Stimulated activated CD8-positive, alpha-beta memory T cell treated with anti-CD3 and anti-CD28 coated beads, Interleukin-12 subunit alpha, Interleukin-12 subunit beta, amount 100 ng/mL, for 24 hours (primary cell): ENCODE measurements around the gene TTC7B.

Experiments
- DNase-seq: peaks from one replicate; pipeline ENCODE4 v3.0.0-alpha.2; 2020; ENCODE audit errors: extremely low read depth

TTC7B gene

DNA sequence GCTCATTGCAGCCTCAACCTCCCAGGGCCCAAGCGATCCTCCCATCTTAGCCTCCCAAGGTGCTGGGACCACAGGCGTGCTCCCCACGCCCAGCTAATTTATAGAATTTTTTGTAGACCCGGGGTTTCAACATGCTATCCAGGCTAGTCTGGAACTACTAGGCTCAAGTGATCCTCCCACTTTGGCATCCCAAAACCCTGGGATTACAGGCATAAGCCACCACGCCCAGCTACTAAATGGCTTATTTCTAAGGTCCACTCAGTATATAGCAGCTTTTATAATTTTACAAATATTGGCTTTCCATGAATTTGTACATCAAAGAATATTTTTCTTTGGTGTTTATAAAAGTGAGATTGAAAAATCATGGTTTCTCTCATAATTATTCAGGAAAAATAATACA, 167.8 kb downstream of the TTC7B start:
- DNase-seq: no peak

- no peak for DNase-seq
Measured at GRCh38 chr14:90647473-90648005, 168.7 kb downstream of the TTC7B start.

DNA sequence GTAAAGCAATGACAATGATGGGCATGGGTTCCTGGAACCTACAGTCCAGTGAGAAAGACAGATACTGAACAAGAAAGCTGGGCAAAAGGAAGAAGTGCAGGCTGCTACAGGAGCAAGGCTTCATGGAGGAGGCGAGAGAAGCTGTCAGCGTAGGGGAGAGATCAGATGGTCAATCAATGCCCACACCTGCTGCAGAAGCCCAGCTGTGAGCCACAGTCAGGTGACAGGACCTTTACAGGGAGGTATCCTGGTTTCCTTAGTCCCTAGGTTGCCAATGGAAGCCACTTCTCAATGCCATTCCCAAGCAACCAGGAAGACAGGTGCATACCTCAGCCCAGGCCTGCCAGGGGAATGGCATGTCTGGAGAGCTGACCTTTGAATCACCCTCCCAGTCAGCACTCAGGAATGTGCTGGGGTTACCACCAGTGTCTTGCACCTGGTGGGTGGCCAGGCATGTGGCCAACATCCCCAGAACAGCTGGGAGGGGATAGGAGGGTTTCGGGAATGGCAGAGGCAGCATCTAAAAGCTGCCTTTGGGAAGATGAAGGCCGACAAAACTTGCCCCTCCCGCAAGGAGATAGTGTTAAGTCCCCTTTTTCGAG, 170.3 kb downstream of the TTC7B start:
- no peak for DNase-seq

DNA sequence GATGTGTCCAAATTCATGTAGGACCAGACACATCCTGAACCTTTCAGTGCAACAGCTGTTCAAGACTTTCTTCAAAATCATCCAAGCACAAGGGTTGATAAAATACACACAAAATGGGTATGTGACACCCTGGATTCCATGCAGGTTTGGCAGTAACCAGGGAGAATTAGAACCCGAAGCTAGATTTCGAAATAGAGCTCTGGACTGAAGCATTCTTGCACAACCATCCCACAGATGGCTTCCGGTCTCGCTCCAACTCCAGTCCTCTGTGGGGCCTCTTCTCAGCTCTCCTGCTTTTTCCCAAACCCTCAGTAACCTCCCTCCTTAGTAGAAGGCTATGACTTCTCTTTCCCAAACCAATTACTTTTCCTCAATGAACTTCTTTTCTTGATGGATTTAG, 171.3 kb downstream of the TTC7B start:
- no peak for DNase-seq

DNA sequence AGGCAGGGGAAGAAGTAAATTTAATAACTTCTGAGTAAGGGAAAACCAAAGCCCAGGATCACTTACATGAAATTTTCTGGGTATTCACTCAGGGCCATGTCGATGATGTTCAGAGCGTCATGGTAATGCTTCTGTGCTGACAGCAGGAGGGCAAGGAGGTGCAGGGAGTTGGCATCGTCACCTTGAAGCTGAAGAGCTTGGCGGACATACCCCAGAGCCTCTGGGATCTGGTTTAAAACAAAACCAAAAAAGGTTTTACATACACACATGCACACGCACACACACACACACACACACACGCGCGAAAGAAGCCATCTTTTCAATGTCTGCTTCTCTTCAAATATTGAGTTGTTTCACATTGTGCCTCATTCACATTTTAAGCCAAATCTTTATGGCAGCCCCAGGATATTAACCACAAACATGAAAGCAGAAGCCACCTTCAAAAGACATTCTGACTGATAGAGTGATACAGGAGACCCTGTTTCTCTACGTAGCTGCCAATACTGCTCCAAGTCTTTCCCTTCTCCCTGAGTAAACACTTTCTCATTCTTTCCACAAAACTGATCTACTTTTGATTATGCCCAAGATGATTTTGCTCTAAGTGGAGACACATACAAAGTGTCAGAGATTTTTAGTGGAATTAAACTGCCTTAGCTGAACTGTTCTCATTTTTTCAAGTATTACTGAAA, 172.1 kb downstream of the TTC7B start:
- DNase-seq: no peak

- no peak for DNase-seq
Measured at GRCh38 chr14:90642244-90642717, 173.9 kb downstream of the TTC7B start.

DNA sequence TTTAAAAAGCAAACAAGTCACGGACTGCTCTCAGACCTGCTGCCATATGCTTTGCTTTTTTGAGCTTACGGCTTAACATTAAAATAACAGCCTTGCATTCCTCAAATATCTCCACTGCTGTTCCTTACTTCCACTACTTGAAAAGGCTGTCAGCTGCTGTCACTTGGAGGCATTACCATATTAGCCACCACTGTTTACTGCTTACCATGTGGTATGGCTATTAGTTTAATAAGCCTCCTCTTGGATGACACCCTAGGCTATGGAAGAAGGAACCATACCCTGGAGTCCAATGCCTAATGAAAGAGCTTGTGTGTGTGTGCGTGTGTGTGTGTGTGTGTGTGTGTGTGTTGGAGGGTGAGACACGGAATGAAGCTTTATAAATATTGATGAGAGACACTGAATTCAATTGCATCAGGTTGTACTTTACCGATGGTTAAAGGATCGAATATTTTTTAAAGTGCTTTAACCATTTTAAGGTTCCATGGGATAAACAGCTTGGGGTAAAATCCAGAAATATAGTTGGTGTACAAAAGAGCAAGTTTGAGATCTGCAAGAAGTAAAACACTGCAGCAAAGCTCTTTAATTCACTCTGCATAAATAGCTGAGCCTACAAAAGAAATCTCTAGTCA, 174.5 kb downstream of the TTC7B start:
- no peak for DNase-seq

- no peak for DNase-seq
Measured at GRCh38 chr14:90641168-90641567, 175.1 kb downstream of the TTC7B start.

GRCh38 chr14:90639641-90640040, 176.6 kb downstream of the TTC7B start:
- no peak for DNase-seq

GRCh38 chr14:90632871-90633270, 183.4 kb downstream of the TTC7B start:
- no peak for DNase-seq

DNA sequence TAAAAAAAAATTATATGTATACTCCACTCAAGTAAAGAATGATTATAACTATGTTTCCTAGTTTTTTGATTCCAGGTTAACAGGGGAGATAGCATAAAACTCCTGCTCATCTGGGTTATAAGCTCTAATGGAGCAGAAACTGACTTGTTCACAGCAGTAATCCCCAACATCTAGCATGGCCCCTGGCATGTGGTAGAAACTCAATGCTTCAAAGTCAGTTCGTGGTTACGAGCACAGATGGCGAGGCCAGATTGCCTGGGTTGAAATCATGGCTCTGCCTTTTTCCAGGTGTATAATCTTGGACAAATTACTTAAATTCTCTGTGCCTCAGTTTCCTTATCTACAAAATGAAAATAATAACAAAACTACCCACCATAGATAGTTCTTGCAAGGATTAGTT, 183.8 kb downstream of the TTC7B start:
- no peak for DNase-seq

- no peak for DNase-seq
Measured at GRCh38 chr14:90630171-90630806, 185.9 kb downstream of the TTC7B start.

GRCh38 chr14:90629471-90629870, 186.8 kb downstream of the TTC7B start:
- no peak for DNase-seq

GRCh38 chr14:90628825-90629224, 187.4 kb downstream of the TTC7B start:
- DNase-seq: no peak

DNA sequence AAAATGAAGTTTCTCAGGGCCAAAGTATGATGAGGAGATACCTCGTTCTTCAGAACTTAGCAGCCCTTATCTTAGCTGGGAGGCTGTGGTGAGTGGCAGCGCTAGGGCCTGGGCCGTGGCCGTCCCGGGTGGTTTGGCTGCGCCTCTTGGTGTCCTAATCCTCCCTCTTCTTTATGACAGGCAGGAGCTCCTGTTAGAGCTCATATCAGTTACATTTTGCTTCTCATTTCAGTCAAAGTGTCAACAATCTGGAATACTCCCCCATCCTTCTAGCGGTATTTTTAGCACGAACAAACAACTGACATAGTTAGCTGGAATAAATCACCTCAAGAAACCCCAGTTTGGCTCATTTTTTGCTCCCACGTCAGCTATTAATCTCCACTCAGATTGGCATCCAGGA, 188.8 kb downstream of the TTC7B start:
- no peak for DNase-seq

DNA sequence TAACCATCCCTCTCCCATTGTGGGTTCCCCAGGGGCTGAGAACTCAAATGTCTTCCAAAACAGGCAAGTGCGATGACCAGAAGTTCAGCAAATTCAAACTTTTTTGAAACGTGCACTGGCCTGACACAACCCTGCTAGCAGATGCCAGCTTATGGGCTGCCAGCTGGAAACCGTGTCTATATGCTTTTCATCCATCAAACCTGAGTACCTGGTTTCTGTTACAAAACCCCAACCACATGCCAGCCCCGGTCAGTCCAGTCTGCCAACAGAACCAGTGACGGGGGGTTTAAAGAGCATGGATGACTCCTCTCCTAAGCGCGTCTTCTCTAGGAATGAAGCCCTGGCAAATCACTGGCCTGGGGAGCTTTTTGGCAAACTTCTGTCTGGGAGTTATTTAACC, 189.7 kb downstream of the TTC7B start:
- DNase-seq: no peak

GRCh38 chr14:90625445-90625844, 190.8 kb downstream of the TTC7B start:
- no peak for DNase-seq

GRCh38 chr14:90624732-90625400, 191.4 kb downstream of the TTC7B start:
- DNase-seq: no peak

DNA sequence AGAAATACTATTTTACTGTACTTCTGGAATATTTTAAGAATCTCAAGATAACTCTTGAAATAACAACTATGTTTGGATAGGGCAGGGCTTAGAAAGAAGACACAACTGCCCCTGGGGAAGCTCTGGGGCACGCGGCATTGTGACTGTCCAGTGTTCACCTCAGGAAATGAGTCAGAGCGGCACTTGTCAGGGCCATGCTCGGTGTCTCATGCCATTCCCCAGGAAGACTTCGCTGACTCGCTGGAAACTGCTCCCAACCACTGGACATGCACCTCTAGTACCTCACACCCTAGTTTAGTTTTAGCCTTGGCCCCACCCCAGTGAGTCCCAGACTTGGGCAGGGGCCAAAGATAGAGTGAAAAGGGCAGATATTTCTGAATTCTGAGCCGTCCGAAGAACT, 192.0 kb downstream of the TTC7B start:
- DNase-seq: no peak

DNA sequence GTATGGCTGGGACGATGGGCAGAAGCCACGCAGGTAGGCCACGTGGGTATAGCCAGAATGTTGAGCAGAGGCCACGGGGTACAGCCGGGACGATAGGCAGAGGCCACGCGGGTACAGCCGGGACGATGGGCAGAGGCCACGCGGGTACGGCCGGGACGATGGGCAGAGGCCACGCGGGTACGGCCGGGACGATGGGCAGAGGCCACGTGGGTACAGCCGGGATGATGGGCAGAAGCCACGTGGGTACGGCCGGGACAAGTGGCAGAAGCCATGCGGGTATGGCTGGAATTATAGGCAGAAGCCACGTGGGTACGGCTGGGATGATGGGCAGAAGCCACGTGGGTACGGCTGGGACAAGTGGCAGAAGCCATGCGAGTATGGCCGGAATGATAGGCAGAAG, 195.0 kb downstream of the TTC7B start:
- no peak for DNase-seq

DNA sequence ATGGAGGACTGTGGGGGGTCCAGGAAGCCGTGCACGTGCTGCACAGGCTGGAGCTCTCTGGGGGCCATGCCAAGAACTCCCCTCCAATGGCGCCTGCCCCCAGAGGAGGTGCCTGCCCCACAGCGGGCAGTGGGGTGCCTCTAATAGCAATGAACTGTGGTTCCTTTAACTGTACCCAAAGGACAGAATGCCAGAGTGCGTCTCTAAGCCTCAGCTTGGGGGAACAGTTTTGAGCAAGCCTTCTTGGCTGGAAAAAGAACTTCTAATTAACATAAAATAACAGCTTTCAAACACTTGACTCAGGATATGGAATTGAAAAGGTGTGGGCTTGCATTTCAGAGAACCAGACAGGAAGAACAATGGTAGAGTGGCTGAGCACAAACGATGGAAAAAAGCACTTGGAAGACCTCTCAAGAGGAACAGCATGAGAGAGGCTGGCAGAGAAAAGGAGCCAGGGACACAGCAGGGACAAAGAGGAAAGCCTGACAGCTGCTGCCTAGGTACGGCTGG, 195.6 kb downstream of the TTC7B start:
- no peak for DNase-seq

DNA sequence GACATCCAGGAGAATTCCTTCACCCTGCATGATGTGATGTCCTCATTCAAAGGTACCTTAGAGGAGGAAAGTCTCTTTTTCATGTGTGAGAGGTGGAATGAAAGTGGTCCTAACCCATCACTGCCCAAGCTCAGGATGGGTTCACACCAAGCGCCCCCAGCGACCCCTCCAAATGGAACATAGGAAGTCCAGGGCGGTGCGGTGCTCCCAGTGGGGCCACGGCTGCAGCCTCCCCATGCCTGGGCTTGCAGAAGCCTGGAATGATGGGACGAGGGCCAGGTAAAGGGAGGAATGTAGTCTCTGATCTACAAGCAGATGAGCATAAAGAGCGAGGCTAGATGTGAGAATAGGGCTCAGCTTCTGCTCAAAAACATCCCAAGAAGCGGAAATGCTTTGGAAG, 196.3 kb downstream of the TTC7B start:
- no peak for DNase-seq
